GM12864 (cell line): ENCODE results near the gene CBX3.
"Not testable (repeated sequence)": the region's sequence is repeated elsewhere in the genome, so short reads cannot be mapped to it uniquely, and the experiment has no call there.

Experiments
- DNase-seq: peaks from one replicate; pipeline ENCODE4 v3.0.0-alpha.2; 2011; ENCODE audit warnings: low read depth
- H3K4me3 ChIP-seq: 2 replicates; pipeline ENCODE4 v1.5.1; 2011; ENCODE audit warnings: mild to moderate bottlenecking, low read depth, low read length, control low read depth
- TF ChIP-seq, protein P1 (sequence below): IDR thresholded peaks from 2 replicates; pipeline ENCODE4 v1.5.1; 2011; ENCODE audit warnings: low read depth, mild to moderate bottlenecking, moderate library complexity, low read length, control low read depth, inconsistent platforms; ENCODE audit errors: missing control alignments

Gene CBX3

DNA sequence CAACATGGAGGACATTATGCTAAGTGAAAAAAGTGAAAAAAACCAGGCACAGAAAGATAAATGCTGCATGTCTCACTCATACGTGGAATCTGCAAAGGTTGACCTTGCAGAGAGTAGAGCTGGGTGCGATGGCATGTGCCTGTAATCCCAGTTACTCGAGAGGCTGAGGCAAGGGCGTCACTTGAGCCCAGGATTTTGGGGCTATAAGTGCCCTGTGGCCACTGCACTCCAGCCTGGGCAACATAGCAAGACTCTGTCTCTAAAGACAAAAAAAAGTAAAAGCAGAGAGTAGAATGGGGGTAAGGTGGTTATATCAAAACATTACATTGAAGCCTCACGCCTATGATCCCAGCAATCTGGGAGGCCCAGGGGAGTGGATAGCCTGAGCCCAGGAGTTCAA lies 22.8 kb downstream of the CBX3 start:
- TF ChIP-seq, protein P1, sequence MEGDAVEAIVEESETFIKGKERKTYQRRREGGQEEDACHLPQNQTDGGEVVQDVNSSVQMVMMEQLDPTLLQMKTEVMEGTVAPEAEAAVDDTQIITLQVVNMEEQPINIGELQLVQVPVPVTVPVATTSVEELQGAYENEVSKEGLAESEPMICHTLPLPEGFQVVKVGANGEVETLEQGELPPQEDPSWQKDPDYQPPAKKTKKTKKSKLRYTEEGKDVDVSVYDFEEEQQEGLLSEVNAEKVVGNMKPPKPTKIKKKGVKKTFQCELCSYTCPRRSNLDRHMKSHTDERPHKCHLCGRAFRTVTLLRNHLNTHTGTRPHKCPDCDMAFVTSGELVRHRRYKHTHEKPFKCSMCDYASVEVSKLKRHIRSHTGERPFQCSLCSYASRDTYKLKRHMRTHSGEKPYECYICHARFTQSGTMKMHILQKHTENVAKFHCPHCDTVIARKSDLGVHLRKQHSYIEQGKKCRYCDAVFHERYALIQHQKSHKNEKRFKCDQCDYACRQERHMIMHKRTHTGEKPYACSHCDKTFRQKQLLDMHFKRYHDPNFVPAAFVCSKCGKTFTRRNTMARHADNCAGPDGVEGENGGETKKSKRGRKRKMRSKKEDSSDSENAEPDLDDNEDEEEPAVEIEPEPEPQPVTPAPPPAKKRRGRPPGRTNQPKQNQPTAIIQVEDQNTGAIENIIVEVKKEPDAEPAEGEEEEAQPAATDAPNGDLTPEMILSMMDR = no peak
- no peak overlapping the region for H3K4me3 ChIP-seq
- DNase-seq = no peak

DNA sequence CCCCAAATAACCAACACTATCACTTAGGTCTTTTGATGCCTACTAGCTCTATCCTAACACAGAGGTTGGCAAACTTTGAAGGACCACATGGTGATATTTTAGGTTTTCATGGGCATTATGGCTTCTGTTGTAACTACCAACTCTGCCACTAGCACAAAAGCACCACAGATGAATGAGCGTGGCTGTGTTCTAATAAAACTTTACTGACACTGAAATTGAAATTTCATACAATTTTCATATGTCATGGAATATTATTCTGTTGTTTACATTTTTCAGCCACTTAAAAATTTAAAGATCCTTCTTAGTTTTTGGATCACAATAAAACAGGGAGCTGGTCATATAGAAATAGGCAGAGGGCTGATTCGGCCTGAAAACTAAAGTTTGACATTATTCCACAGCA lies 26.4 kb downstream of the CBX3 start:
- DNase-seq = no peak
- TF ChIP-seq, protein P1 = no peak
- H3K4me3 ChIP-seq = no peak overlapping the region

DNA sequence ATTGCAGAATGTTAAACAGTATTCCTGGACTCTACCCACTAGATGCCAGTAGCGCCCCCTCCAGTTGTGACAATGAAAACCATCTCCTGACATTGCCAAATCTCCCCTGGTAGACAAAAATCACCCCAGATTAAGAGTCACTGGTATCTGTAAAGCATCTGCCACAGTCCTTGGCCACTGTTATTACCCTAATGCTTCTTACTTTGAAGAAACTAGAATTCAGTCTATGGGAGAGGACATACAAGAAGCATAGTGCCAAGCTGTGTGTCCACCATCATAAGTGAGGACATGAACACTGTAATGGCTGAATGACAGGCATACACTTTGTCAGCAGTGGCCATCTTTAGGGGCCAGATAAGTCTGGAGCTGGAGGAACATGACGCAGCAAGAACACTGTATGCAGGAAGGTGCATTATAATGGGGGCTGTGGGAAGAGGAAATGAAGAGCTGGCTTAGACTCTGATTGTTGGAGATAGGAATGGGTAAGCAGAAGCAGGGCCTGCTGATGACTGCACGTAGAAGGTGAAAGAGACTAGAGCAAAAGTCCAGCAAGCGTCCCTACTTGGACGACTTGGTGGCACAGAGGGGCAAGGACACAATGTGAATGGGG lies 32.5 kb downstream of the CBX3 start:
- TF ChIP-seq, protein P1 = no peak
- H3K4me3 ChIP-seq = no peak overlapping the region
- no peak for DNase-seq

DNA sequence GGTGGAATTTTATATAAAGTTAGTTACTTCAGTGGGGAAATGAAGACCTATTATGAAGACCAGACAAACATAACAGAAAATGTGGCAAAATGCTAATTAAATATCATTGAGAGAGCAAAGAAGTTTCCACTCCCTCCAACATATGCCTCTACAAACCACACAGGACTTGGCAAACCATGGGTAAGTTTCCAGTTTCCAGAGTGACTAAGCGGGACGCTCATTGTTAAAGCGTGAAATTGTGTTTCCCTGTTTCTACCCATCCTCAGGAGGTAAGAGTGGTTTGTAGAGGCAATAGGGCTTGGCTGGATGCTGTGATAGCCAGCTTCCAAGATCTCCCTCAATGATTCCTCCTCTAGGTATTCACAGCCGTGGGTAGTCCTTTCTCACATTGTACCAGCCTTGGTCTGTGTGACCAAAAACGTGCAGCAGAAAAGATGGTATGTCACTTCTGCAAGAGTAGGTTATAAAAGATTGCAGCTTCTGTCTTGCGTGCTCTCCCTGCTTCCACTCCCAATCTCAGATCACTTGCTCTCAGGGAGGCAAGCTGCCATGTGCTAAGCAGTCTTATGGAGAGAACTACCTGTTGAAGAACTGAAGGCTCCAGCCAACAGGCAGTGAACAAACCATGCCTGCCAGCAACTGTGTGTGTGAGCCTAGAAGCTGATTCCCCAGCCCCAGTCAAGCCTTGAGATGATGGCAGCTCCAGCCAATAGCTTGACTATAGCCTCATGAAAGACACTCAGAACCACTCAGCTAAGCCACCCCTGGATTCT lies 35.7 kb downstream of the CBX3 start:
- DNase-seq = no peak
- no peak overlapping the region for H3K4me3 ChIP-seq
- TF ChIP-seq, protein P1 = no peak

DNA sequence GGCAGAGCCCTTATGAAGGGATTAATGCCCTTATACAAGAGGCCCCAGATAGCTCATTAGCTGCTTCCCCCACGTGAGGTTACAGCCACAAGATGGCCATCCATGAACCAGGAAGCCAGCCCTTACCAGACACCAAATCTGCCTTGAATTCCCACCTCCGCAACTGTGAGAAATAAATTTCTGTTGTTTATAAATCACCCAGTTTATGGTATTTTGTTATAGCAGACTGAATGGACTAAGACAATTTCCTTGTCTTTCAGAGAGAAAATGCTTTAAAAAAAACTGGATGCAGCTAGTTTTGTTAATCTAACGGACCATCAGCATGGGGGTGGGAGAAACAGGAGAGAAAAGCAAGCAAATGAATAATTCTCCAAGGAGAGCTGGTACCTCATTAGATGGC lies 36.5 kb downstream of the CBX3 start:
- DNase-seq = no peak
- no peak overlapping the region for H3K4me3 ChIP-seq
- TF ChIP-seq, protein P1 = no peak

DNA sequence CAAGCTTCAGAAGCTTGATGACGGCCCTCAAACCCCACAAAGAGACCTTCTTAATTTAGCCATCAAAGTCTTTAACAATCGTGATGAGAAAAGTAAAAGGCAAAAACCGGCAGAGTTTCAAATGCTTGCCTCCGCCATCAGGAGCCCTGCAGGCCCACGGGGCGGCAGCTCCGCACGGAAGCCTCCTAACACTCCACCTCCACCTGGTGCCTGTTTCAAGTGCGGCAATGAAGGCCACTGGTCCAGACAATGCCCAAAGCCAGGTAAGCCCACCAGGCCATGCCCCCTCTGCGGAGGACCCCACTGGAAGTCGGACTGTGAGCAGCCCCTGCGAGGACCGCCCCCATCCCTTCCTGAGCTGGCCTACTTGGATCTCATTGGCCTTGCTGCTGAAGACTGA lies 43.6 kb downstream of the CBX3 start:
- DNase-seq = no peak
- TF ChIP-seq, protein P1 = no peak
- no peak overlapping the region for H3K4me3 ChIP-seq

DNA sequence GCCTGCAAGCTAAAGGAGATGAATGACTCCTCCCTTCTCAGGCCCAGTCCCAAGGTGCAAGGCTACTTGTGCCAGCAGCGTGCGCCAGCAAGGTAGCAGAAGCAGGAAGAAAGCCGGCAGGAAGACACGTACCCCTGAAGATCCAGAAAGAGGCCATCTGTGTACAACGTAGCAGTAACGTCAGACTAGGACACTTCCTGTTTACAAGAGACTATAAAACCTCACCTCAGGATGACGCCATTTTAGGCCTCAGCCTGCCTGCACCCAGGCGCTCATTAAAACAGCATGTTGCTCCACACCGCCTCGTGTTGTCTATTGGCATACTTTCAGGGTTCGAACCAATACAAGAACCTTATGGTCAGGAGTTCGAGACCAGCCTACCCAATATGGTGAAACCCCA lies 48.7 kb downstream of the CBX3 start:
- no peak for DNase-seq
- TF ChIP-seq, protein P1 = no peak
- no peak overlapping the region for H3K4me3 ChIP-seq

DNA sequence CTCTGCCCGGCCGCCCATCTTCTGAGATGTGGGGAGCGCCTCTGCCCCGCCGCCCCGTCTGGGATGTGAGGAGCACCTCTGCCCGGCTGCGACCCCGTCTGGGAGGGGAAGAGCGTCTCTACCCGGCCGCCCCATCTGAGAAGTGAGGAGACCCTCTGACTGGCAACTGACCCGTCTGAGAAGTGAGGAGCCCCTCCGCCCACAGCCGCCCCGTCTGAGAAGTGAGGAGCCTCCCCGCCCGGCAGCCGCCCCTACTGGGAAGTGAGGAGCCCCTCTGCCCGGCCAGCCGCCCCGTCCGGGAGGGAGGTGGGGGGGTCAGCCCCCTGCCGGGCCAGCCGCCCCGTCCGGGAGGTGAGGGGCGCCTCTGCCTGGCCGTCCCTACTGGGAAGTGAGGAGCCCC lies 60.3 kb downstream of the CBX3 start:
- not testable (repeated sequence) for H3K4me3 ChIP-seq, DNase-seq
